Breast epithelium (tissue), 3 donors: Measurements from ENCODE around the gene SETBP1.

ENCODE experiments used
- POLR2A ChIP-seq: fragments of 450-650 bp; IDR thresholded peaks from one replicate; pipeline ENCODE4 v1.6.1; 2016; ENCODE audit warnings: antibody characterized with exemption, mild to moderate bottlenecking, moderate library complexity
- TF ChIP-seq, protein P1 (sequence below), 3 donors: fragments of 450-650 bp; IDR thresholded peaks; one replicate each; pipeline ENCODE4 v1.5.1; 2016 to 2017; ENCODE audit warnings: antibody characterized with exemption in 3 of 3, mild to moderate bottlenecking in 3 of 3, moderate library complexity in 3 of 3

GRCh38 chr18:44958455-44958854 is 277.8 kb downstream of the SETBP1 start:
- TF ChIP-seq, protein P1, sequence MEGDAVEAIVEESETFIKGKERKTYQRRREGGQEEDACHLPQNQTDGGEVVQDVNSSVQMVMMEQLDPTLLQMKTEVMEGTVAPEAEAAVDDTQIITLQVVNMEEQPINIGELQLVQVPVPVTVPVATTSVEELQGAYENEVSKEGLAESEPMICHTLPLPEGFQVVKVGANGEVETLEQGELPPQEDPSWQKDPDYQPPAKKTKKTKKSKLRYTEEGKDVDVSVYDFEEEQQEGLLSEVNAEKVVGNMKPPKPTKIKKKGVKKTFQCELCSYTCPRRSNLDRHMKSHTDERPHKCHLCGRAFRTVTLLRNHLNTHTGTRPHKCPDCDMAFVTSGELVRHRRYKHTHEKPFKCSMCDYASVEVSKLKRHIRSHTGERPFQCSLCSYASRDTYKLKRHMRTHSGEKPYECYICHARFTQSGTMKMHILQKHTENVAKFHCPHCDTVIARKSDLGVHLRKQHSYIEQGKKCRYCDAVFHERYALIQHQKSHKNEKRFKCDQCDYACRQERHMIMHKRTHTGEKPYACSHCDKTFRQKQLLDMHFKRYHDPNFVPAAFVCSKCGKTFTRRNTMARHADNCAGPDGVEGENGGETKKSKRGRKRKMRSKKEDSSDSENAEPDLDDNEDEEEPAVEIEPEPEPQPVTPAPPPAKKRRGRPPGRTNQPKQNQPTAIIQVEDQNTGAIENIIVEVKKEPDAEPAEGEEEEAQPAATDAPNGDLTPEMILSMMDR (IDR thresholded peaks at IDR 0.05) = no peak
- TF ChIP-seq POLR2A = no peak
